Urinary bladder (tissue), 2 donors: ENCODE results near the gene CNMD. TPM values are rescaled to one million over a fixed set of nuclear protein-coding genes. Genes with fewer than 3 reads are reported as not detected.

ENCODE experiments used
- polyA plus RNA-seq: library from polyadenylated mRNA; stranded (reverse); fragments of 200-250 nt; gene quantifications from one replicate; pipeline ENCODE4 v1.2.3, GENCODE V29; 2013
- total RNA-seq: library from RNA; depleted of rRNA; stranded (reverse); fragments of >200 nt; gene quantifications from one replicate; pipeline ENCODE4 v1.2.3, GENCODE V29; 2014
- donor health status: healthy.

The CNMD gene
- total and polyA plus RNA-seq, 2 donors: 0.42 TPM; not detected in 1

Other genes starting within 250 kb of the CNMD start
- gene HNRNPA1L2, start 97.4 kb downstream of the CNMD start, total RNA-seq: 4.3 TPM
- 11.2 TPM for gene HNRNPA1L2, start 97.4 kb downstream of the CNMD start, polyA plus RNA-seq
- gene SUGT1, start 87.0 kb downstream of the CNMD start, total RNA-seq: 58.4 TPM
- 27.4 TPM for gene SUGT1, start 87.0 kb downstream of the CNMD start, polyA plus RNA-seq
- 1.0 TPM for gene PCDH8, start 108.8 kb upstream of the CNMD start, total RNA-seq
- gene PCDH8, start 108.8 kb upstream of the CNMD start, polyA plus RNA-seq: 0.09 TPM